Smooth muscle cell (in vitro differentiated cells): ENCODE results near the gene PRDM16. TPM values are rescaled to one million over a fixed set of nuclear protein-coding genes. Genes with fewer than 3 reads are reported as not detected.
A peak's percentile ranks its signal among the peaks of the same experiment; 100 is the strongest.

Experiments used
- DNase-seq: peaks from one replicate; lab custom pipeline; 2025; ENCODE audit not compliant: unreplicated experiment; lab: John Stamatoyannopoulos, UW
- H2AFZ ChIP-seq: fragments of 200-600 bp; sonication (generic); 2 replicates; pipeline ENCODE4 v1.6.0; 2016; ENCODE audit warnings: antibody characterized with exemption, low read depth, mild to moderate bottlenecking
- H3F3A ChIP-seq: fragments of 200-600 bp; sonication (generic); 2 replicates; pipeline ENCODE4 v1.6.0; 2017; ENCODE audit warnings: antibody characterized with exemption, low read depth
- H3K27ac ChIP-seq: fragments of 200-600 bp; sonication (generic); 2 replicates; pipeline ENCODE4 v1.5.1; 2016; ENCODE audit warnings: low read depth, mild to moderate bottlenecking
- H3K27me3 ChIP-seq: fragments of 200-600 bp; sonication (generic); 2 replicates; pipeline ENCODE4 v1.6.1; 2016; ENCODE audit warnings: low read depth, mild to moderate bottlenecking
- H3K36me3 ChIP-seq: fragments of 200-600 bp; sonication (generic); 2 replicates; pipeline ENCODE4 v1.5.1; 2016; ENCODE audit warnings: low read depth
- H3K4me1 ChIP-seq: fragments of 200-600 bp; sonication (generic); 2 replicates; pipeline ENCODE4 v1.5.1; 2016; ENCODE audit warnings: low read depth
- H3K4me2 ChIP-seq: fragments of 200-600 bp; sonication (generic); 2 replicates; pipeline ENCODE4 v1.6.0; 2016; ENCODE audit warnings: mild to moderate bottlenecking
- H3K4me3 ChIP-seq: fragments of 200-600 bp; sonication (generic); 2 replicates; pipeline ENCODE4 v1.5.1; 2016; ENCODE audit warnings: mild to moderate bottlenecking
- H3K79me2 ChIP-seq: fragments of 200-600 bp; sonication (generic); 2 replicates; pipeline ENCODE4 v1.6.0; 2016; ENCODE audit warnings: low read depth, mild to moderate bottlenecking
- H3K9ac ChIP-seq: fragments of 200-600 bp; sonication (generic); 2 replicates; pipeline ENCODE4 v1.6.0; 2016; ENCODE audit warnings: low read depth
- H3K9me3 ChIP-seq: fragments of 200-600 bp; sonication (generic); replicated peaks from 2 replicates; pipeline ENCODE4 v1.5.1; 2016; ENCODE audit warnings: low read depth
- H4K20me1 ChIP-seq: fragments of 200-600 bp; sonication (generic); 2 replicates; pipeline ENCODE4 v1.6.0; 2016; ENCODE audit warnings: low read depth
- CTCF ChIP-seq: fragments of 200-600 bp; sonication (generic); IDR thresholded peaks from 2 replicates; pipeline ENCODE4 v1.5.1; 2017; ENCODE audit warnings: borderline replicate concordance, mild to moderate bottlenecking, antibody characterized with exemption; ENCODE audit not compliant: insufficient read depth, poor library complexity, severe bottlenecking
- WGBS: methylation state at CpG from one replicate; pipeline ENCODE4 v1.1.7; 2016; ENCODE audit warnings: low lambda C conversion rate; 5-methylcytosine and 5-hydroxymethylcytosine counted together
- polyA plus RNA-seq: library from polyadenylated mRNA; unstranded; fragments of >200 nt; fragmentation: Nextera tagmentation; extraction: Ambion mirVana; gene quantifications from 2 replicates; pipeline ENCODE4 v1.2.1, GENCODE V29; 2016
- total RNA-seq: library from RNA; depleted of rRNA; stranded (reverse); fragments of >200 nt; gene quantifications from 2 replicates; pipeline ENCODE4 v1.2.3, GENCODE V29; 2014

Gene PRDM16
- total and polyA plus RNA-seq, 2 experiments from 2014 or later: 0.72 to 1.3 TPM

- Histone ChIP-seq H3K79me2 (no peaks in the 10 kb centered on the region), H3K4me3 (no peak overlapping the region), H2AFZ (no peak overlapping the region), H3K27me3 (no peaks in the 10 kb centered on the region), H3F3A (no peaks in the 10 kb centered on the region), H3K36me3 (no peaks in the 10 kb centered on the region), H3K9ac (no peak overlapping the region), H3K9me3 (no peaks in the 10 kb centered on the region), H4K20me1 (no peaks in the 10 kb centered on the region), H3K27ac (no peak overlapping the region), H3K4me2 (peak overlapping the region; percentile 83), H3K4me1 (peaks cover 26% of the 10 kb centered on the region)
- 86% methylated on average over 33 of the region's 35 CpGs for WGBS
- no peak for TF ChIP-seq CTCF
- no peak for DNase-seq
These were observed 100.8 kb downstream of the PRDM16 start for GRCh38 chr1:3169665-3170356.

- no peaks in the 10 kb centered on the region for H3K79me2 ChIP-seq
- H3K9me3 ChIP-seq: no peaks in the 10 kb centered on the region
- H3K4me3 ChIP-seq: peak overlapping the region; percentile 33
- H3K4me2 ChIP-seq: peak overlapping the region; percentile 83
- H3K36me3 ChIP-seq: no peaks in the 10 kb centered on the region
- peak overlapping the region; percentile 40 for H3K9ac ChIP-seq
- no peaks in the 10 kb centered on the region for H3F3A ChIP-seq
- H3K4me1 ChIP-seq: peaks cover 26% of the 10 kb centered on the region
- no peaks in the 10 kb centered on the region for H4K20me1 ChIP-seq
- H2AFZ ChIP-seq: peak overlapping the region; percentile 55
- DNase-seq: peak; percentile 64
- 26% methylated on average over 37 of the region's 40 CpGs for WGBS
- peak overlapping the region; percentile 67 for H3K27ac ChIP-seq
- TF ChIP-seq CTCF: no peak
- no peaks in the 10 kb centered on the region for H3K27me3 ChIP-seq
These were observed 101.8 kb downstream of the PRDM16 start for GRCh38 chr1:3170561-3171453.

GRCh38 chr1:3171761-3172160, 102.8 kb downstream of the PRDM16 start:
- WGBS: 92% methylated on average over 19 of the region's 19 CpGs
- Histone ChIP-seq H3K4me2 (peak overlapping the region; percentile 83), H3K9me3 (no peaks in the 10 kb centered on the region), H3K27me3 (no peaks in the 10 kb centered on the region), H3K36me3 (no peaks in the 10 kb centered on the region), H3K79me2 (no peaks in the 10 kb centered on the region), H3K27ac (no peak overlapping the region), H2AFZ (no peak overlapping the region), H3K4me1 (peaks cover 26% of the 10 kb centered on the region), H3F3A (no peaks in the 10 kb centered on the region), H3K4me3 (no peak overlapping the region), H4K20me1 (no peaks in the 10 kb centered on the region), H3K9ac (no peak overlapping the region)
- no peak for TF ChIP-seq CTCF
- DNase-seq: no peak
